GM19043 (cell line): ENCODE measurements around the gene SLC22A5.
"Not testable (repeated sequence)": the region's sequence is repeated elsewhere in the genome, so short reads cannot be mapped to it uniquely, and the experiment has no call there.

ENCODE experiments used
- ATAC-seq: cut with Tn5 transposase; IDR thresholded peaks from one replicate; pipeline ENCODE4 v1.9.1; 2021; ENCODE audit warnings: low read depth; ENCODE audit not compliant: unreplicated experiment

The SLC22A5 gene

DNA sequence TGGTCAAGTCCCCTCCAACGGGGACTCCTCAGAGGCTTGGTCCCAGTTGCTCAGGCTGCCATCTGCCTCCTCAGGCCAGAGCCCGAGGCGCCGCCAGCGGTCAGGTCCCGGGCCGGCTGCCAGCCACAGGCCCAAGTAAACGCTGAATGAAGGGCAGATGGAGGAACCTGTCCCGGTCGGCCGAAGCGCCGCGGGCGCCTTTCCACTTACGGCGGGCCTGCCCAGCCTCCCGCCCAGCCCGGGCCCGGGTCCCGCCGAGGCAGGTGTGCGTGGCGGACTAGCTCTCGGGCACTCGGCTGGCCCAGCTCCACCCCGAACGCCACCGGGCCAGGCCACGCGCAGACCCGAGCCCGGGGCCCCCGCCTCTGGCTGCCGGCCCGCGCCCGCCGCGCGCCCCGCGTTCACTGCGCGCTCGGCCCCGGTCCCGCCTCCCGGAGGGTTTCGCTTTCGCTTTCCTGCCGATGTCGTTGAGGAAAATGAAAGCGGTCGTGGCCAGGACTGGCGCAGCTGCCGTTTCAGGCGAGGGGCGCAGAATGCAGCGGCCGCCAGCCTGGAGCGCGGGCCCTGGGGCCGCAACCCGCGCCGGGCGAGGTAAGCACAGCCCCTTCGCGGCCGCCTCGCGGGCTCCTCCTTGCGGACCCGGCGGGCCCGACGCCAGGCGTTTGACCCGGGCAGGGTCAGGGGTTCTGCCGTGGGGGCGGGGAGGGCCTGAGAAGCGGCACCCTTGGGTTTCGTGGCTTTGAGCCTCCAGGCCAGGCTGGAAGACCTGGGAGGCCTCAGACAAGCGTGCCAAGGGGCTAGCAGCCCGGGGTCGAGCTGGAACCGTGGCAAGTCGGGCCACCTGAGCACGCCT, 41.2 kb downstream of the SLC22A5 start:
- peak; percentile 65 for ATAC-seq

- ATAC-seq = peak; percentile 8
These were observed 41.9 kb downstream of the SLC22A5 start for GRCh38 chr5:132411304-132412013.

DNA sequence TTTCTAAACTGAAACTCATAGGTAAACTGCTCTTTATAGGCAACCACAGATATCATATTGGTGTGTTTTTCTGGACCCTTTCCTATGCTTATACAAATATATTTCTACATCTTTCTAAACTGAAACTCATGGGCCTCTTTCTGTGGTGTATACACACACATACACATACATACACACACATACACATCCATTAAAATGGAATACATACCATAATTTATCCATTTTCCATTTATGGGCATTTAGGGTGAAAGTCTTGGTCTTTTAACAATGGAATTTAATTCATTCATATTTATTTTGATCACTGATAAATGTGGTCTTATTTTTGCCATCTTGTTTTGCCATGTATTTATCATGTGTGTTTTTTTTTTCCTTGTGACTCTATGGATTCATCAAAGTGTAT, 44.1 kb downstream of the SLC22A5 start:
- no peak for ATAC-seq

DNA sequence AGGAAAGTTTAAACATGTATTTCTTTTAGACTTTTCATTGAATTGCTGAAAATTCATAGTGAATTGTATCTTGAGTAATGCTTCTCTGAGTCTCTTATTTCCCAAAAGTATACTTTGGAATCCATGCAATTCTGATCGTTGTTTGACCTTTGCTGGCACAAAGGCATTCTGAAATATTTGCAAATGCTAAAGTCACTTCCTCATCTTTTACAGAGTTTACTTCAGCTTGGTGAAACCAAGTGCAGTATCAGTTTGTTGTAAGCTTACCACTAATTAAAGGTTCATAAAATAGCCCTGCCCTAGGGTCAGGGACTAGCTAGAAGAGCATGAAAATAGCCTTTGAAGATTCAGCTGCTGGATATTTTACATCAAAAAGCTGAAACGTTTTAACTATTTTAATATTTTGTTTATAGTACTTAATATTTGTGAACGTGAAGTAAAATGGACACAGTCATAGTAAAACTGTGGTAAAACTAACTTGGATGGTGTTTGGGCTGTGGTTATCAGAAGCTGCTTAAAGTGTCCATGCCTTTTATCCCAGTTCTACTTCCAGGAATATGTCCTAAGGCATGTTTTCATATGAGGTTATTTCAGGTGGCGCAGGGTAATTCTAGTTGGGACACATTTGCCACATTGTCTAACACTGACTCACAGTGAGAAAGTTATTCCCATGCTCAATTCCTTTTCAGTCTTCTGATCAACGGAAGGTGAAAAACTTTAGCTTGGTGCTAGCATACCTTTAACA, 45.3 kb downstream of the SLC22A5 start:
- no peak for ATAC-seq

DNA sequence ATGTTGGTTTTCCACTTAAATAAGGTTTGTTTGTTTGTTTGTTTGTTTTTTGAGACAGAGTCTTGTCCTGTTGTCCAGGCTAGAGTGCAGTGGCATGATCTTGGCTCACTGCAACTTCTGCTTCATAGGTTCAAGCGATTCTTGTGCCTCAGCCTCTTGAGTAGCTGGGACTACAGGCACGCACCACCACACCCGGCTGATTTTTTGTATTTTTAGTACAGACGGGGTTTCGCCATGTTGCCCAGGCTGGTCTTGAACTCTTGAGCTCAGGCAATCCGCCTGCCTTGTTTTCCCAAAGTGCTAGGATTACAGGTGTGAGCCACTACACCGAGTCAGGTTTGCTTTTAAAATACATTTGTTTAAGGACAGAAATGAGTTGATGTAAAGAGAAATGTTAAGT, 46.0 kb downstream of the SLC22A5 start:
- ATAC-seq = not testable (repeated sequence)

DNA sequence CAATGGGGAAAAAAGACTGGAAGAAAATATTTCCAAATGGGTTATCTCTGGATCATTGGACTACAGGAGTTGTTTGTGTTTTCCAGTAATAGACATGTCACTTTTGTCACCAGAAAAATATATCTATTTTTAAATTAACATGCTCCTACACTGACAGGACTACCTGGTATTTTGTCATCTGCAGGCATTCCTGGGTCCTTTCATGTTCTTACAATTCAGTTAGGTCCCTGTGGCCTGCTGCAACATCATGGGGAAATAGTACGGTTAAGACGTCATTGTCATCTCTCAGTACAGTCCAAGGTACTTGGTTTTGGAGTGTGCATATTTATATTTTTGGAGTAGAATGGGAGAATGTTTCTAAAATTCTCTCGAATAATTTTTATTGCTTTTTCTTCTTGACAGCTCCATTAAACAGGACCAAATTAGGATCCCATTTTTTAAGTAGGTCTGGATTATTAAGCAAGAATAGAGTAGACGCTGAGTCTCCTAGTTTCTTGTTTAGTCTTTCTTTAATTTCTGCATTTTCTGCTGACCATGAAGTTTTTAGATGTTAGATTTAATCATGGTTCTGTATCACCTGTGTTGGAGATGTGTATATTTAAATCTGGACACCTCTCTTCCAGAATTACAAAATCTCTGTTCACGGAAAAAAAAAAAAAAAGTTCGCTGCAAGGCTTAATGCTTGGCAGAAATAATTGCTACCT, 46.9 kb downstream of the SLC22A5 start:
- ATAC-seq = no peak

GRCh38 chr5:132417010-132417439, 47.5 kb downstream of the SLC22A5 start:
- ATAC-seq = no peak

DNA sequence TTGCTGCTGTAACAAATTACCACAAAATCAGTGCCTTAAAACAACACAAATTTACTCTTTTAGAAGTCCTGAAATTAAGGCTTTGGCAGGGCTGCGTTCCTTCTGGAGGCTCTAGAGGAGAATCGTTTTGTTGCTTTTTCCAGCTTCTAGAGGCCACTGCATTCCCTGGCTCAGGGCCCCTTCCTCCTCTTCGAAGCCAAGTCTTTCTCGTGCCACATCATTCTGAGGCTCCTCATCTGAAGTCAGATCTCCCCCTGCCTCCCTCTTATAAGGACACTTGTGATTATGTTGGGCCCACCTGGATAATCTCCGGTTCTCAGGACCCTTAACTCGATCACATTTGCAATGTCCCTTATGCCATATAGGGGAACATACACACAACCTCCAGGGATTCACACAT, 48.0 kb downstream of the SLC22A5 start:
- ATAC-seq = no peak

DNA sequence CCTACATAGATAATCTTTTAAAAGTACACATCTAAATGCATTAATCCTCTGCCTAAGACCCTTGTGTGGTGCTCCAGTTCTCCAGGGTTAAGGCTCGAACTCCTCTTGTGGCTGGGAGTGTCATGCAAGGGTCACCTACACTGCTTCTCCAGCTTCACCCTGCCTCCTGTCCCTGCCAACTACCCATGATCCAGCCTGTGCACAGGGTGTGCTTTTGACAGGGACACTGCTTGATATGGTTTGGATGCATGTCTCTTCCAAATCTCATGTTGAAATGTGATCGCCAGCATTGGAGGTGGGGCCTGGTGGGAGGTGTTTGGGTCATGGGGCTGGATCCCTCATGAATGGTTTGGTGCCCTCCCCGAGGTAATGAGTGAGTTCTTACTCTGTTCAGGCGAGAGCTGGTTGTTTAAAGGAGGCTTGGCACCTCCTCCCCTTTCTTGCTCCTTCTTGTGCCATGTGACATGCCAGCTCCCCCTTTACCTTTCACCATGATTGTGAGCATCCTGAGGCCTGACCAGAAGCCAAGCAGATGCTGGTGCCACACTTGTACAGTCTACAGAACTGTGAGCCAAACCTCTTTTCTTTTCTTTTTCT, 48.5 kb downstream of the SLC22A5 start:
- ATAC-seq = no peak

GRCh38 chr5:132418881-132419280, 49.4 kb downstream of the SLC22A5 start:
- ATAC-seq = no peak

DNA sequence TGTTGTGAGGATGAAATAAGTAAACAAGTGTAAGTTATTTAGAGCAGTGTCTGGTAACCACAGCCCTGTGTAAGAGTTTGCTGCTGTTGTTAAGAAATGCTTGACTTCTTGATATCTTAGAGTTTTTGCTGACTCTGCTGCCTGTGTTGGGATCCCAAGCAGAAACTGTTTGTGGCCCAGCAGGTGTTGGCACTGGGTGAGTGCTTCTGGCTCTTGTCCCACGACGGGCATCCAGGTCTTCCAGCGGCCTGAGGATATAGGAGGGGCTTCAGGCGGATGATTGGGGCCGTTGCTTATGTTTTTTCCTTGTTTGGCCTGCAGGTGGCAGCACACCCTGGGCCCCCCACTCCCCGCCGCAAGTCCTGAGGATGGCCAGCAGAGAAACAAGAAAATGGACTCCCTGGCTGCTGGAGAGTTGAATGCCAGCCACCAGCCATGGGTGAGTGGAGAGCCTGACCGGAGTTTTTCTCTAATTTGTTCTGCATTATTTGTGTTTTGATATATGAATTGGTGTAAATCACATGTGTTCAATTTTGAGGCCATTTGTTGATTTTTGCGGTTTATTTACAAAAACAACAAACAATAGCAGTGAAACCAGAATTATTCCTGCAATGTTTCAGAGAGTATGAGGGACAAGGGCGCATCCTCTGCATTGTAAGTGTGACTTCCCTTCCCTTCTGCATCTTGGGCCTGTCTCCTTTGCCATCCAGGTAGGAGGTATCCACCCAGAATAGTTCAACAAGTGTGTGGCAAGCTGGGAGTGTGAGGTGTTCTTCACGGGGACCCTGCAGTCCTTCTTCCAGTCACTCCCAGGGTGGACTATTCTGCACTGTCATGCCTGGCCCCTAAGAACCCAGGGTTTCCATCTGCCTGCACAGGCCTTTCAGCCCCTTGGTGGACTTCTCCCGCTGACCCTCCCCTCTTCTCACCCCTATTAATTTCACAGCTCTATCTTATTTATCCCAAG, 50.3 kb downstream of the SLC22A5 start:
- ATAC-seq = no peak

GRCh38 chr5:132420706-132421272, 51.3 kb downstream of the SLC22A5 start:
- ATAC-seq = peak; percentile 46

GRCh38 chr5:132421462-132421861, 52.0 kb downstream of the SLC22A5 start:
- no peak for ATAC-seq

GRCh38 chr5:132422720-132423437, 53.4 kb downstream of the SLC22A5 start:
- peak; percentile 38 for ATAC-seq

GRCh38 chr5:132423438-132423898, 54.0 kb downstream of the SLC22A5 start:
- no peak for ATAC-seq

DNA sequence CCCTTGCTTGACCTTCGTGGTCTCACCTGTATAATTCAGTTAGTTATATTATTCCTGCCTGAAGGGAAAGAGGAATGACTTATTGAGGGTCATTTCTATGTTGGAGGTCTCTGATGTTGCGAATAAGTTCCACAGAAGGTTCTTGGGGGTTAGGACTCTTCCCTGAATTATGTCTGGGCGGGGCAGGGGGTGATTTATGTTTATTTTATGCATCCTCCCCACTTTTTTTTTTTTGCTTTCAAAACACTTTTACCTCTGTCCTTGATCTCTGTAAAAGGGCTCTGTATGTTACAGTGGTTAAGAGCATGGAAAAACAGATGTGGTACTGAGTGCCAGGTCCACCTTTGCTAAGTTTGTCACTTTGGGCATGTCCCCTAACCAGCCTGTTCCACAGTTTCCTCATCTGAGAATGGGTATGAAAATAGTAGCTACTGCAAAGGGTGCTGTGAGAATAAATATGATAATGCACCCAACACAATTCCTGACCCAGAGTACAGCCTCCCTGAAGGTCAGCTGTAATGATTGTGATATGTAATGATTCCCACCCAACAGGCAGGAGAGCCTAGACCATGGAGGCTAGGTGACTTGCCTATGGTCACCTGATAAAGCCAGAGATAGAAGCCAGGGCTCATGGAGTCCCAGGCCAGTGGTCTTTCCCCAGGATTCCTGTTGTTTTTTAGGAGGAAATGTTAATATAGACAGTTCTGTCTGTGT, 54.8 kb downstream of the SLC22A5 start:
- ATAC-seq = no peak
